Measurements from ENCODE around the gene ALG12. TPM values are rescaled to one million over a fixed set of nuclear protein-coding genes. Genes with fewer than 3 reads are reported as not detected.
A peak's percentile ranks its signal among the peaks of the same experiment; 100 is the strongest.

ALG12 gene
- total RNA-seq, 1 donor from 2014 or later: 14.7 TPM

- H3K4me3 Mint-ChIP-seq (ENCODE audit: unreplicated experiment): no peak overlapping the region
- DNase-seq: no peak
- H3K27ac Mint-ChIP-seq (ENCODE audit: unreplicated experiment): no peak overlapping the region
- peaks cover 5% of the 10 kb centered on the region for H3K9me3 Mint-ChIP-seq (ENCODE audit: unreplicated experiment)
- no peaks in the 10 kb centered on the region for H3K36me3 Mint-ChIP-seq (ENCODE audit: unreplicated experiment)
- TF ChIP-seq CTCF (IDR thresholded peaks at IDR 0.05; ENCODE audit: partially characterized antibody, unreplicated experiment): no peak
- peaks cover 25% of the 10 kb centered on the region for H3K4me1 Mint-ChIP-seq (ENCODE audit: low read depth, unreplicated experiment)
- H3K27me3 Mint-ChIP-seq (ENCODE audit: unreplicated experiment): no peaks in the 10 kb centered on the region
Measured at GRCh38 chr22:49928555-49929210, 10.4 kb upstream of the ALG12 start.

- no peaks in the 10 kb centered on the region for H3K36me3 Mint-ChIP-seq (ENCODE audit: unreplicated experiment)
- no peak overlapping the region for H3K27ac Mint-ChIP-seq (ENCODE audit: unreplicated experiment)
- H3K4me3 Mint-ChIP-seq (ENCODE audit: unreplicated experiment): no peak overlapping the region
- peaks cover 7% of the 10 kb centered on the region for H3K9me3 Mint-ChIP-seq (ENCODE audit: unreplicated experiment)
- peaks cover 26% of the 10 kb centered on the region for H3K4me1 Mint-ChIP-seq (ENCODE audit: low read depth, unreplicated experiment)
- TF ChIP-seq CTCF (IDR thresholded peaks at IDR 0.05; ENCODE audit: partially characterized antibody, unreplicated experiment): no peak
- no peaks in the 10 kb centered on the region for H3K27me3 Mint-ChIP-seq (ENCODE audit: unreplicated experiment)
- DNase-seq: no peak
Measured at GRCh38 chr22:49928185-49928495, 9.9 kb upstream of the ALG12 start.

DNA sequence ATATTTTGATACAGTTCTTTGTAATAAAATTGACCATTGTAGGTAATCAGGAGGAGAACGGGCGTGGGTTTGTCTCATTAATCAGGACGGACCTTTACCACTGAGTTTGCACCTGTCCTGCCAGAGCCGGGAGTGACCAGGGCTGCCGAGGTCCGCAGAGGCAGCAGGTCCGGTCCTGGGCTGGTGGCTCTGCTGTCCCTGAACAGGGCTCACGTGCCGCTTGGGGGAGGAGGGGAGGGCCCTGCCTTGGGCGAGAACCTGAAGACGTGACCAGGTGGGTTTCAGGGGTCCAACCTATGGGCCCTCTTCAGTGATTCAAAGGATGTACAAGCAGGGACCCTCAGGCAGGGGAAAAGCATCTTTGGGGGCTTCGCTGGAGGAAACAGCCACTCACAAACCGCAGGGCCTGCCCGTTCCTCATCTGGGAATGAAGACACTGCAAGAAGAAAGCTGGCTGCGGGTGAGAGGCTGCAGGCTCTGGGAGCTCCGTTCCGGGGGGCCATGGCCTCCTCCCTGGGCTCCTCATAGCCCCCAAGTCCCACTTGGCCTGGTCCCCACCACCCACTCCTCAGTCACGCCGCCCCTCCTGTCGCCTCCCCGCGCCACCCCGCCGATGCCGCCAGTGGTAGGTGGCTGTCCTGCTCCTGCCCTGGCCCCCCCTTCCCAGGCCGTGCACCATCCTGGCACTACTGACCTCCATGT lies 9.4 kb upstream of the ALG12 start:
- Mint-ChIP-seq H3K36me3 (ENCODE audit: unreplicated experiment) (no peaks in the 10 kb centered on the region), H3K27ac (ENCODE audit: unreplicated experiment) (peak overlapping the region; percentile 99), H3K4me1 (ENCODE audit: low read depth, unreplicated experiment) (peaks cover 26% of the 10 kb centered on the region), H3K27me3 (ENCODE audit: unreplicated experiment) (no peaks in the 10 kb centered on the region), H3K9me3 (ENCODE audit: unreplicated experiment) (peaks cover 7% of the 10 kb centered on the region), H3K4me3 (ENCODE audit: unreplicated experiment) (peak overlapping the region; percentile 83)
- TF ChIP-seq CTCF (IDR thresholded peaks at IDR 0.05; ENCODE audit: partially characterized antibody, unreplicated experiment): no peak
- no peak for DNase-seq

GRCh38 chr22:49926916-49927315 lies 8.7 kb upstream of the ALG12 start:
- peak; percentile 83 for DNase-seq
- H3K4me3 Mint-ChIP-seq (ENCODE audit: unreplicated experiment): peak overlapping the region; percentile 71
- H3K9me3 Mint-ChIP-seq (ENCODE audit: unreplicated experiment): peaks cover 7% of the 10 kb centered on the region
- no peak for TF ChIP-seq CTCF (IDR thresholded peaks at IDR 0.05; ENCODE audit: partially characterized antibody, unreplicated experiment)
- peak overlapping the region; percentile 99 for H3K27ac Mint-ChIP-seq (ENCODE audit: unreplicated experiment)
- H3K27me3 Mint-ChIP-seq (ENCODE audit: unreplicated experiment): no peaks in the 10 kb centered on the region
- no peaks in the 10 kb centered on the region for H3K36me3 Mint-ChIP-seq (ENCODE audit: unreplicated experiment)
- peaks cover 26% of the 10 kb centered on the region for H3K4me1 Mint-ChIP-seq (ENCODE audit: low read depth, unreplicated experiment)

- H3K27me3 Mint-ChIP-seq (ENCODE audit: unreplicated experiment): no peaks in the 10 kb centered on the region
- H3K4me3 Mint-ChIP-seq (ENCODE audit: unreplicated experiment): peak overlapping the region; percentile 65
- no peak for TF ChIP-seq CTCF (IDR thresholded peaks at IDR 0.05; ENCODE audit: partially characterized antibody, unreplicated experiment)
- peaks cover 26% of the 10 kb centered on the region for H3K4me1 Mint-ChIP-seq (ENCODE audit: low read depth, unreplicated experiment)
- no peak for DNase-seq
- H3K36me3 Mint-ChIP-seq (ENCODE audit: unreplicated experiment): no peaks in the 10 kb centered on the region
- H3K27ac Mint-ChIP-seq (ENCODE audit: unreplicated experiment): peak overlapping the region; percentile 94
- peaks cover 7% of the 10 kb centered on the region for H3K9me3 Mint-ChIP-seq (ENCODE audit: unreplicated experiment)
Measured at GRCh38 chr22:49925525-49926128, 7.4 kb upstream of the ALG12 start.
